Posterior cingulate gyrus (tissue), 11 donors: Measurements from ENCODE around the gene KLK1.

Experiments used
- DNase-seq, 10 donors: peaks; one replicate each; pipeline versions ENCODE4 v3.0.0 to v3.0.0-alpha.2; 2020 to 2021; ENCODE audit warnings: mixed read lengths in 3 of 10
- intact Hi-C: fragments of 100-400 bp; cut with DNase I; formaldehyde crosslinking; loops from one replicate; pipeline ENCODE4 v1.15.1; 2023

Gene KLK1

GRCh38 chr19:50836543-50837195, 13.1 kb upstream of the KLK1 start:
- intact Hi-C loops: no loop called here

GRCh38 chr19:50835785-50836542, 12.4 kb upstream of the KLK1 start:
- peak; percentile 25 to 95 (median 58) for DNase-seq
- intact Hi-C loops: no loop called here

More at GRCh38 chr19:50836543-50837195, 13.1 kb upstream of the KLK1 start:
- peak in 2 of 10 donors; percentile 68 to 76 for DNase-seq

GRCh38 chr19:50835103-50835784, 11.7 kb upstream of the KLK1 start:
- peak in 1 of 10 donors; percentile 66 for DNase-seq
- intact Hi-C loops: no loop called here

- intact Hi-C loops: no loop called here
- no peak for DNase-seq
Observed at GRCh38 chr19:50833802-50834167, 10.2 kb upstream of the KLK1 start.

GRCh38 chr19:50833117-50833801, 9.7 kb upstream of the KLK1 start, which contains the start of gene KLK15:
TSS of gene KLK15 (minus strand) at chr19:50833574. CDS start at chr19:50831492, 2,082 bp downstream.
- intact Hi-C loops: no loop called here
- DNase-seq: peak in 1 of 10 donors; percentile 27

GRCh38 chr19:50832666-50833065, 9.1 kb upstream of the KLK1 start:
- peak in 1 of 10 donors; percentile 50 for DNase-seq

GRCh38 chr19:50831026-50831396, 7.4 kb upstream of the KLK1 start:
- intact Hi-C loops: no loop called here
- peak in 1 of 10 donors; percentile 65 for DNase-seq

More at GRCh38 chr19:50832666-50833065, 9.1 kb upstream of the KLK1 start:
- intact Hi-C loops: no loop called here

GRCh38 chr19:50830266-50831025, 6.9 kb upstream of the KLK1 start:
- DNase-seq: peak in 1 of 10 donors; percentile 59
- intact Hi-C loops: no loop called here

- intact Hi-C loops: no loop called here
- DNase-seq: peak in 1 of 10 donors; percentile 9
Observed at GRCh38 chr19:50829801-50830200, 6.2 kb upstream of the KLK1 start.

- peak in 1 of 10 donors; percentile 14 for DNase-seq
- intact Hi-C loops: no loop called here
Observed at GRCh38 chr19:50827476-50827875, 3.9 kb upstream of the KLK1 start.

- peak in 1 of 10 donors; percentile 68 for DNase-seq
- intact Hi-C loops: no loop called here
Observed at GRCh38 chr19:50826492-50827240, 3.1 kb upstream of the KLK1 start.

- intact Hi-C loops: no loop called here
- peak in 2 of 10 donors; percentile 20 to 32 for DNase-seq
Observed at GRCh38 chr19:50822661-50823208, 852 bp downstream of the KLK1 start.

GRCh38 chr19:50821622-50822021, 2.0 kb downstream of the KLK1 start:
- DNase-seq: peak in 2 of 10 donors; percentile 63 to 69
- intact Hi-C loops: no loop called here

- DNase-seq: no peak
Observed at GRCh38 chr19:50821248-50821612, 2.4 kb downstream of the KLK1 start.

GRCh38 chr19:50820549-50821247, 2.9 kb downstream of the KLK1 start:
- intact Hi-C loops: no loop called here
- peak in 2 of 10 donors; percentile 5 to 67 for DNase-seq

More at GRCh38 chr19:50821248-50821612, 2.4 kb downstream of the KLK1 start:
- intact Hi-C loops: no loop called here

- peak in 2 of 10 donors; percentile 40 to 73 for DNase-seq
Observed at GRCh38 chr19:50820086-50820485, 3.5 kb downstream of the KLK1 start.

GRCh38 chr19:50819636-50820035, 4.0 kb downstream of the KLK1 start:
- intact Hi-C loops: no loop called here
- no peak for DNase-seq

More at GRCh38 chr19:50820086-50820485, 3.5 kb downstream of the KLK1 start:
- intact Hi-C loops: no loop called here

- DNase-seq: peak in 2 of 10 donors; percentile 59 to 60
- intact Hi-C loops: no loop called here
Observed at GRCh38 chr19:50818859-50819472, 4.6 kb downstream of the KLK1 start.
